ENCODE results near the gene USP34. TPM values are rescaled to one million over a fixed set of nuclear protein-coding genes. Genes with fewer than 3 reads are reported as not detected.

Gene USP34
- total and polyA plus RNA-seq, 2 of the 4 experiments (the other 2 are of a cell fraction), result 34.7 to 128 TPM

DNA sequence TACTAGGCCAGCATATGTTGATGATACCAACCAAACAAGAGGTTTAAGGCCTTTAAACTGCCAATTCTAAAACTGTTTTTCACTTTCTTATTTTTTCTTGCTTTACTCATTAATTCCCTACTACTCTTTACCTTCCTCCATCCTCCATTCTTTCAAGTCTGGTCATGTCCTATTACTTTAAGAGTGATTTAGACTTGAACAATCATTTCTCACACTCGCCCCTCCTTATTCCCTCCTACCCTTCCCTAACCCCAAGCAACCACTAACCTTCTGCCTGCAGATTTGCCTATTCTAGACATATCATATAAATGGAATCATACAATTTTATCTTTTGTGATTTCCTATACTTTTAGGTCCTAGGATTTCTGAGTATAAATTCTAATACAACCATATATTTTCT, 127.7 kb downstream of the USP34 start:
- in situ Hi-C loops (cut with MboI; ENCODE audit: low sequenced_read_pairs), result no loop called here
- Histone ChIP-seq H3K23ac (ENCODE audit: low read depth, low read length) (no peak overlapping the region), H3K36me3 (ENCODE audit: control insufficient read depth, insufficient read depth, low read length) (peaks cover 32% of the 10 kb centered on the region), H2BK20ac (ENCODE audit: low read depth, low read length) (no peak overlapping the region), H3K4me2 (ENCODE audit: low read depth, low read length) (no peak overlapping the region), H3K4me3 (ENCODE audit: insufficient read depth, low read depth, low read length) (no peak overlapping the region), H2BK5ac (ENCODE audit: low read depth, low read length, poor library complexity, severe bottlenecking) (peak overlapping the region; percentile 44), H3K9ac (ENCODE audit: low read depth, low read length) (no peak overlapping the region), H3K27ac (ENCODE audit: insufficient read depth, low read length) (no peak overlapping the region), H3K14ac (replicated peaks; ENCODE audit: low read depth, low read length) (no peak overlapping the region), H3K18ac (ENCODE audit: low read depth, low read length) (no peak overlapping the region), H4K20me1 (ENCODE audit: insufficient read depth, low read length) (no peaks in the 10 kb centered on the region; the same call in 1 of the 2 replicates), H3K4me1 (ENCODE audit: control insufficient read depth, insufficient read depth, low read length) (no peaks in the 10 kb centered on the region), H3K9me1 (ENCODE audit: insufficient read depth, low read length) (peaks cover 3% of the 10 kb centered on the region), H3K9me3 (ENCODE audit: control insufficient read depth, insufficient read depth, low read length) (no peaks in the 10 kb centered on the region), H4K91ac (ENCODE audit: insufficient read depth, low read depth, low read length) (no peak overlapping the region), H3K27me3 (ENCODE audit: control insufficient read depth, insufficient read depth, low read length) (no peaks in the 10 kb centered on the region), H4K8ac (ENCODE audit: low read depth in 2 of 2, low read length in 2 of 2) (no peak overlapping the region), H2BK120ac (ENCODE audit: low read depth, low read length) (no peak overlapping the region), H2AK9ac (replicated peaks; ENCODE audit: low read depth, low read length, poor library complexity) (no peak overlapping the region), H2BK15ac (ENCODE audit: low read depth, low read length) (no peak overlapping the region), H3K4ac (ENCODE audit: low read depth, low read length) (no peak overlapping the region), H3K79me1 (ENCODE audit: low read depth in 1 of 2, low read length in 2 of 2) (peaks cover 15 to 22% of the 10 kb centered on the region in 2 experiments), H2AK5ac (ENCODE audit: low read depth, low read length) (no peak overlapping the region), H3K56ac (ENCODE audit: extremely low read depth, insufficient read depth, low read length) (no peak overlapping the region), H4K5ac (ENCODE audit: low read depth, low read length) (no peak overlapping the region), H2AFZ (replicated peaks; ENCODE audit: low read length, poor library complexity) (no peak overlapping the region)
- no TSS peak for BruUV-seq (replicated peaks)
- no peak for TF ChIP-seq SMC3 (IDR thresholded peaks at IDR 0.05; ENCODE audit: low read depth, low read length)
- TF ChIP-seq BHLHE40 (IDR thresholded peaks at IDR 0.05; ENCODE audit: low read depth, low read length), result no peak
- TF ChIP-seq, protein P1, sequence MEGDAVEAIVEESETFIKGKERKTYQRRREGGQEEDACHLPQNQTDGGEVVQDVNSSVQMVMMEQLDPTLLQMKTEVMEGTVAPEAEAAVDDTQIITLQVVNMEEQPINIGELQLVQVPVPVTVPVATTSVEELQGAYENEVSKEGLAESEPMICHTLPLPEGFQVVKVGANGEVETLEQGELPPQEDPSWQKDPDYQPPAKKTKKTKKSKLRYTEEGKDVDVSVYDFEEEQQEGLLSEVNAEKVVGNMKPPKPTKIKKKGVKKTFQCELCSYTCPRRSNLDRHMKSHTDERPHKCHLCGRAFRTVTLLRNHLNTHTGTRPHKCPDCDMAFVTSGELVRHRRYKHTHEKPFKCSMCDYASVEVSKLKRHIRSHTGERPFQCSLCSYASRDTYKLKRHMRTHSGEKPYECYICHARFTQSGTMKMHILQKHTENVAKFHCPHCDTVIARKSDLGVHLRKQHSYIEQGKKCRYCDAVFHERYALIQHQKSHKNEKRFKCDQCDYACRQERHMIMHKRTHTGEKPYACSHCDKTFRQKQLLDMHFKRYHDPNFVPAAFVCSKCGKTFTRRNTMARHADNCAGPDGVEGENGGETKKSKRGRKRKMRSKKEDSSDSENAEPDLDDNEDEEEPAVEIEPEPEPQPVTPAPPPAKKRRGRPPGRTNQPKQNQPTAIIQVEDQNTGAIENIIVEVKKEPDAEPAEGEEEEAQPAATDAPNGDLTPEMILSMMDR (conservative IDR thresholded peaks at IDR 0.05; ENCODE audit: low read depth, low read length), result no peak
- TF ChIP-seq, protein P2, sequence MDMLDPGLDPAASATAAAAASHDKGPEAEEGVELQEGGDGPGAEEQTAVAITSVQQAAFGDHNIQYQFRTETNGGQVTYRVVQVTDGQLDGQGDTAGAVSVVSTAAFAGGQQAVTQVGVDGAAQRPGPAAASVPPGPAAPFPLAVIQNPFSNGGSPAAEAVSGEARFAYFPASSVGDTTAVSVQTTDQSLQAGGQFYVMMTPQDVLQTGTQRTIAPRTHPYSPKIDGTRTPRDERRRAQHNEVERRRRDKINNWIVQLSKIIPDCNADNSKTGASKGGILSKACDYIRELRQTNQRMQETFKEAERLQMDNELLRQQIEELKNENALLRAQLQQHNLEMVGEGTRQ (IDR thresholded peaks at IDR 0.05; ENCODE audit: low read depth, low read length), result no peak
- TF ChIP-seq RAD21 (IDR thresholded peaks at IDR 0.05; ENCODE audit: low read length), result no peak
- no peak for TF ChIP-seq FOS (IDR thresholded peaks at IDR 0.05; ENCODE audit: low read depth, low read length)
- no peak for TF ChIP-seq CEBPB (IDR thresholded peaks at IDR 0.05; ENCODE audit: low read depth, low read length)
- TF ChIP-seq RCOR1 (IDR thresholded peaks at IDR 0.05; ENCODE audit: insufficient replicate concordance, low read length), result no peak
- TF ChIP-seq NFE2L2 (IDR thresholded peaks at IDR 0.05; ENCODE audit: low read depth, low read length), result no peak
- TF ChIP-seq MXI1 (IDR thresholded peaks at IDR 0.05; ENCODE audit: borderline replicate concordance, low read depth, low read length), result no peak
- no peak for TF ChIP-seq POLR2A (IDR thresholded peaks at IDR 0.05; ENCODE audit: low read depth, low read length)
- no peak for TF ChIP-seq MAFK (IDR thresholded peaks at IDR 0.05; ENCODE audit: low read depth, low read length)
- TF ChIP-seq MAZ (IDR thresholded peaks at IDR 0.05; ENCODE audit: borderline replicate concordance, low read depth, low read length), result no peak
- TF ChIP-seq, protein P3, sequence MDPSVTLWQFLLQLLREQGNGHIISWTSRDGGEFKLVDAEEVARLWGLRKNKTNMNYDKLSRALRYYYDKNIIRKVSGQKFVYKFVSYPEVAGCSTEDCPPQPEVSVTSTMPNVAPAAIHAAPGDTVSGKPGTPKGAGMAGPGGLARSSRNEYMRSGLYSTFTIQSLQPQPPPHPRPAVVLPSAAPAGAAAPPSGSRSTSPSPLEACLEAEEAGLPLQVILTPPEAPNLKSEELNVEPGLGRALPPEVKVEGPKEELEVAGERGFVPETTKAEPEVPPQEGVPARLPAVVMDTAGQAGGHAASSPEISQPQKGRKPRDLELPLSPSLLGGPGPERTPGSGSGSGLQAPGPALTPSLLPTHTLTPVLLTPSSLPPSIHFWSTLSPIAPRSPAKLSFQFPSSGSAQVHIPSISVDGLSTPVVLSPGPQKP (IDR thresholded peaks at IDR 0.05; ENCODE audit: borderline replicate concordance, low read depth, low read length), result no peak
- no peak for TF ChIP-seq RFX5 (IDR thresholded peaks at IDR 0.05; ENCODE audit: low read depth, low read length)
- no peak for TF ChIP-seq CHD1 (IDR thresholded peaks at IDR 0.05; ENCODE audit: low read depth, low read length)
- intact Hi-C loops (cut with micrococcal nuclease), result no loop called here
- dilution Hi-C loops (cut with HindIII; ENCODE audit: low sequenced_read_pairs, unreplicated experiment), result no loop called here
- ChIA-PET CTCF (interaction anchor here (0.8 to 1.0 kb wide), 2 partner anchors 11 to 18 kb away, joined by 3 read pairs; no protein-coding TSS in a partner anchor), POLR2A (ENCODE audit: unreplicated experiment) (no interaction called here)
- no CpG with 5 or more reads among the region's 1 CpG for WGBS, 2 experiments (ENCODE audit: extremely low coverage in 2 of 2, insufficient read length in 1 of 2)
- ATAC-seq (ENCODE audit: low read depth), result no peak
- DNase-seq, result no peak

Data from IMR-90 (cell line).